NB4 (cell line): ENCODE data around the gene AUTS2.

Experiments
- POLR2A ChIP-seq: IDR thresholded peaks from 2 replicates; pipeline ENCODE4 v1.6.1; 2011; ENCODE audit warnings: mild to moderate bottlenecking; ENCODE audit not compliant: insufficient read length; ENCODE audit errors: extremely low read depth
- TF ChIP-seq, protein P1 (sequence below): IDR thresholded peaks from one replicate; pipeline ENCODE4 v1.5.1; 2012; ENCODE audit warnings: low read depth, low read length

- TF ChIP-seq, protein P1, sequence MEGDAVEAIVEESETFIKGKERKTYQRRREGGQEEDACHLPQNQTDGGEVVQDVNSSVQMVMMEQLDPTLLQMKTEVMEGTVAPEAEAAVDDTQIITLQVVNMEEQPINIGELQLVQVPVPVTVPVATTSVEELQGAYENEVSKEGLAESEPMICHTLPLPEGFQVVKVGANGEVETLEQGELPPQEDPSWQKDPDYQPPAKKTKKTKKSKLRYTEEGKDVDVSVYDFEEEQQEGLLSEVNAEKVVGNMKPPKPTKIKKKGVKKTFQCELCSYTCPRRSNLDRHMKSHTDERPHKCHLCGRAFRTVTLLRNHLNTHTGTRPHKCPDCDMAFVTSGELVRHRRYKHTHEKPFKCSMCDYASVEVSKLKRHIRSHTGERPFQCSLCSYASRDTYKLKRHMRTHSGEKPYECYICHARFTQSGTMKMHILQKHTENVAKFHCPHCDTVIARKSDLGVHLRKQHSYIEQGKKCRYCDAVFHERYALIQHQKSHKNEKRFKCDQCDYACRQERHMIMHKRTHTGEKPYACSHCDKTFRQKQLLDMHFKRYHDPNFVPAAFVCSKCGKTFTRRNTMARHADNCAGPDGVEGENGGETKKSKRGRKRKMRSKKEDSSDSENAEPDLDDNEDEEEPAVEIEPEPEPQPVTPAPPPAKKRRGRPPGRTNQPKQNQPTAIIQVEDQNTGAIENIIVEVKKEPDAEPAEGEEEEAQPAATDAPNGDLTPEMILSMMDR, result no peak
- no peak for TF ChIP-seq POLR2A
These were observed 1107.9 kb downstream of the AUTS2 start for GRCh38 chr7:70706204-70706603.
